HCT116 (cell line): ENCODE data around the gene APOD. TPM values are rescaled to one million over a fixed set of nuclear protein-coding genes. Genes with fewer than 3 reads are reported as not detected.

Experiments
- ATAC-seq: fragments of 200-7000 bp; cut with Tn5 transposase; 2 replicates; pipeline ENCODE4 v1.9.1; 2020; ENCODE audit warnings: mild to moderate bottlenecking, moderate library complexity
- BruUV-seq: library from RNA; stranded (reverse); fragments of 400-500 nt; replicated peaks from 2 replicates; lab custom pipeline; 2021; lab: Mats Ljungman, UMichigan
- CTCF ChIA-PET: fragments of 300-600 bp; sonication (Branson Sonifier 250); formaldehyde crosslinking; loops from one replicate; lab custom pipeline; 2021; ENCODE audit warnings: antibody characterized with exemption; lab: Charles Lee
- POLR2A ChIA-PET: fragments of 300-600, 350-600 bp; sonication (Branson Sonifier 250); formaldehyde crosslinking; loops from one replicate; lab custom pipeline; 2021; ENCODE audit warnings: antibody characterized with exemption; lab: Charles Lee
- RAD21 ChIA-PET, 2 experiments: fragments of 300-600 bp; sonication (Branson Sonifier 250); formaldehyde crosslinking; loops; one replicate each; lab custom pipeline; 2023; ENCODE audit warnings: low total read pairs in 2 of 2; ENCODE audit not compliant: uncharacterized antibody in 2 of 2, unreplicated experiment in 2 of 2, low non-redundant PET in 1 of 2; lab: Charles Lee
- DNase-seq: peaks from one replicate; pipeline ENCODE4 v3.0.0-alpha.2; 2010; ENCODE audit warnings: low read depth, low spot score
- H2AFZ ChIP-seq: fragments of 200-600 bp; shearing (Covaris generic), sonication (generic); 2 replicates; pipeline ENCODE4 v1.6.1; 2017; ENCODE audit warnings: low read depth, mixed run types, mixed read lengths, antibody characterized with exemption, low read length; ENCODE audit not compliant: poor library complexity, severe bottlenecking
- H3K27ac ChIP-seq: 2 replicates; pipeline ENCODE4 v1.5.1; 2012; ENCODE audit warnings: low read depth, low read length
- H3K27me3 ChIP-seq: fragments of 200-600 bp; sonication (generic); 2 replicates; pipeline ENCODE4 v1.6.1; 2016; ENCODE audit warnings: mixed run types, low read length, mixed read lengths; ENCODE audit not compliant: insufficient read depth
- H3K36me3 ChIP-seq, 2 experiments: fragments of 200-500 bp in 1 of 2; fragments of 200-600 bp in 1 of 2; sonication (Bioruptor generic) in 1 of 2; sonication (generic) in 1 of 2; 2 replicates each; pipeline versions ENCODE4 v1.5.1 to v1.6.1; 2014 to 2016; ENCODE audit warnings: low read length in 2 of 2, inconsistent platforms in 1 of 2, mixed read lengths in 1 of 2, mixed run types in 1 of 2; ENCODE audit not compliant: insufficient read depth in 2 of 2, control insufficient read depth in 1 of 2
- H3K4me1 ChIP-seq, 2 experiments: fragments of 200-600 bp in 1 of 2; sonication (generic) in 1 of 2; 2 replicates each; pipeline versions ENCODE4 v1.5.1 to v1.6.1; 2012 to 2017; ENCODE audit warnings: low read length in 2 of 2, inconsistent platforms in 1 of 2, mild to moderate bottlenecking in 1 of 2, mixed read lengths in 1 of 2, mixed run types in 1 of 2, moderate library complexity in 1 of 2; ENCODE audit not compliant: insufficient read depth in 2 of 2, control insufficient read depth in 1 of 2
- H3K4me2 ChIP-seq: fragments of 200-600 bp; sonication (generic); 2 replicates; pipeline ENCODE4 v1.6.1; 2017; ENCODE audit warnings: mixed run types, low read length, mixed read lengths
- H3K4me3 ChIP-seq, 2 experiments: fragments of 200-600 bp in 1 of 2; sonication (generic) in 1 of 2; replicated peaks in 1 of 2; 2 replicates each; pipeline ENCODE4 v1.5.1; 2011 to 2016; ENCODE audit warnings: low read length in 2 of 2, control low read depth in 1 of 2, low read depth in 1 of 2, mild to moderate bottlenecking in 1 of 2, mixed read lengths in 1 of 2, mixed run types in 1 of 2
- H3K79me2 ChIP-seq: fragments of 200-600 bp; sonication (generic); 2 replicates; pipeline ENCODE4 v1.6.1; 2017; ENCODE audit warnings: mild to moderate bottlenecking, mixed run types, low read length, moderate library complexity, mixed read lengths; ENCODE audit not compliant: insufficient read depth
- H3K9ac ChIP-seq: fragments of 200-600 bp; sonication (generic); 2 replicates; pipeline ENCODE4 v1.6.1; 2016; ENCODE audit warnings: low read length, mixed read lengths
- H3K9me2 ChIP-seq: fragments of 200-600 bp; sonication (generic), shearing (Covaris generic); 2 replicates; pipeline ENCODE4 v1.6.1; 2017; ENCODE audit warnings: mixed run types, mild to moderate bottlenecking, moderate library complexity; ENCODE audit not compliant: insufficient read depth
- H3K9me3 ChIP-seq, 2 experiments: fragments of 200-500 bp in 1 of 2; fragments of 200-600 bp in 1 of 2; sonication (Bioruptor generic) in 1 of 2; sonication (generic) in 1 of 2; 2 replicates each; pipeline ENCODE4 v1.6.1; 2014 to 2017; ENCODE audit warnings: low read length in 2 of 2, mixed read lengths in 2 of 2, inconsistent platforms in 1 of 2, low read depth in 1 of 2, mild to moderate bottlenecking in 1 of 2, mixed run types in 1 of 2, moderate library complexity in 1 of 2; ENCODE audit not compliant: control insufficient read depth in 1 of 2, insufficient read depth in 1 of 2
- H4K20me1 ChIP-seq: fragments of 200-600 bp; sonication (generic), shearing (Covaris generic); 2 replicates; pipeline ENCODE4 v1.6.1; 2017; ENCODE audit warnings: mixed run types, mild to moderate bottlenecking, moderate library complexity; ENCODE audit not compliant: insufficient read depth
- ATF3 ChIP-seq: IDR thresholded peaks from 2 replicates; pipeline ENCODE4 v1.6.1; 2012
- EZH2 ChIP-seq: fragments of 200-600 bp; sonication (generic); IDR thresholded peaks from 2 replicates; pipeline ENCODE4 v1.6.1; 2017; ENCODE audit warnings: antibody characterized with exemption, mixed run types
- FOSL1 ChIP-seq: IDR thresholded peaks from 2 replicates; pipeline ENCODE4 v1.6.1; 2012; ENCODE audit warnings: low read depth
- POLR2A ChIP-seq: IDR thresholded peaks from 2 replicates; pipeline ENCODE4 v1.7.0; 2011; ENCODE audit warnings: borderline replicate concordance; ENCODE audit not compliant: insufficient read depth, insufficient read length; ENCODE audit errors: extremely low read depth
- POLR2AphosphoS5 ChIP-seq: IDR thresholded peaks from 2 replicates; pipeline ENCODE4 v1.6.1; 2011; ENCODE audit warnings: mild to moderate bottlenecking, low read depth, low read length, moderate library complexity
- RAD21 ChIP-seq: IDR thresholded peaks from 2 replicates; pipeline ENCODE4 v1.6.1; 2012; ENCODE audit warnings: low read depth, mild to moderate bottlenecking
- REST ChIP-seq: IDR thresholded peaks from 2 replicates; pipeline ENCODE4 v1.6.1; 2012; ENCODE audit warnings: low read depth
- SIN3A ChIP-seq: IDR thresholded peaks from 2 replicates; pipeline ENCODE4 v1.6.1; 2012; ENCODE audit warnings: low read depth
- SP1 ChIP-seq: IDR thresholded peaks from 2 replicates; pipeline ENCODE4 v1.6.1; 2012; ENCODE audit warnings: low read depth
- SRF ChIP-seq: IDR thresholded peaks from 2 replicates; pipeline ENCODE4 v1.6.1; 2012; ENCODE audit warnings: low read depth
- TCF7L2 ChIP-seq: IDR thresholded peaks from 2 replicates; pipeline ENCODE4 v1.7.0; 2011; ENCODE audit warnings: borderline replicate concordance, inconsistent platforms; ENCODE audit not compliant: insufficient read depth, insufficient read length; ENCODE audit errors: extremely low read depth
- ZNF274 ChIP-seq: fragments of 200-500 bp; sonication (Bioruptor generic); IDR thresholded peaks from 2 replicates; pipeline ENCODE4 v1.6.1; 2014; ENCODE audit warnings: mild to moderate bottlenecking, low read depth, low read length, inconsistent platforms
- intact Hi-C: fragments of 100-400 bp; cut with micrococcal nuclease; formaldehyde crosslinking; loops from 2 replicates; pipeline ENCODE4 v1.10.0; 2022
- total RNA-seq: library from RNA; stranded (reverse); gene quantifications from one replicate; pipeline ENCODE4 v1.2.1, GENCODE V29; 2021; ENCODE audit not compliant: unreplicated experiment

The APOD gene
- total RNA-seq, 1 experiment from 2014 or later = 0.76 TPM

GRCh38 chr3:195550723-195551122 is 33.0 kb downstream of the APOD start:
- no TSS peak for BruUV-seq
- RAD21 ChIA-PET = no interaction called here
- Histone ChIP-seq H3K36me3 (no peaks in the 10 kb centered on the region), H3K9me3 (no peaks in the 10 kb centered on the region), H2AFZ (no peak overlapping the region), H3K4me3 (no peak overlapping the region), H3K9ac (no peak overlapping the region), H3K27ac (no peak overlapping the region), H4K20me1 (no peaks in the 10 kb centered on the region), H3K4me1 (peaks cover 19 to 28% of the 10 kb centered on the region in 2 experiments), H3K4me2 (no peak overlapping the region), H3K79me2 (no peaks in the 10 kb centered on the region), H3K27me3 (no peaks in the 10 kb centered on the region), H3K9me2 (no peaks in the 10 kb centered on the region)
- no peak for DNase-seq
- POLR2A ChIA-PET = no interaction called here
- CTCF ChIA-PET = no interaction called here
- no peak for ATAC-seq
- TF ChIP-seq POLR2AphosphoS5 (no peak), EZH2 (no peak), SRF (no peak), ZNF274 (no peak), SP1 (no peak), RAD21 (no peak), POLR2A (no peak), REST (no peak), ATF3 (no peak), FOSL1 (no peak), TCF7L2 (no peak), SIN3A (no peak)
- intact Hi-C loops = no loop called here
